HG02981 (cell line): ENCODE data around the gene PPP2R1B.

Experiments
- ATAC-seq: cut with Tn5 transposase; IDR thresholded peaks from one replicate; pipeline ENCODE4 v1.9.1; 2021; ENCODE audit warnings: mild to moderate bottlenecking, moderate library complexity; ENCODE audit not compliant: unreplicated experiment

The PPP2R1B gene

DNA sequence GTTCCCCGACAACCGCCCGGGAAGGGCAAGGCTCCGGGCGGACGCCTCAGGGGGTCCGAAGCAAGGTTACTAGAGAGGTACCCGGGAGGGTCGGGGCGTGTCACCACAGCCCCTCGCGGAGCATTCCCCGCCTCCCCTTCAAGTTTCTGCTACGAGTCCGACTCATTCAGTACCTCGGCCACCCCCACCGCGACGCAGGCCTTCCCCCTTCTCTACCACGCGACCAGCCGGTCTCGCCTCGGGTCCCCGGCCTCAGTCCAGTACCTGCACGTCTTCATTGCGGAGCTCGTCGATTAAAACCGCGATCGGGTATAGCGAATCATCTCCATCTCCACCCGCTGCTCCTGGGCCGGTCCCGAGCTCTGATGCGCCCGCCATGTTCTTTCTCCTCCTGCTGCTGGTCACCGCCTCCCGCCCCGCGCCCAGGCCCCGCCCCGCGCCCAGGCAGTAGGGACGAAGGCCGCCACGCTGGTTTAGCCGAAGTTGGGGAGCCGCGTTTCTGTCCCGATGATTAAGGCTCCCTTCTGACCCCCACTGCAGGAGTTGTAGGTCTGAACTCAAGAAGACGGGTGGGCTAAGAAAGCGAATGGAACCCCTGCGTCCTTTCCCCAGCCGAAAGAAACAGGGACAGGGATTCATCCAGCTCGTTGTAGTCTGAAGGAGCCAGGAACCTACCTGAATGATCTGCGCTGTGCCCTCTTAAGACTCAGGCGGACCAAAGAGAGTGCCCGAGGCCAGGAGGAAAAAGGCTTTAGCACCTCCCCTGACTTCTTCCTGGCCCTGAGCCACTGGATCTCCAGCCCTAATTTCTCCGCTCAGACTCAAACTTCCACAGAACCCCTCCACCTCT, at the start of gene PPP2R1B:
PPP2R1B (minus strand) TSS at position 406 of the 850 bp plus-strand sequence; CDS start at position 378, 28 bp downstream.
- peak; percentile 86 for ATAC-seq

GRCh38 chr11:111815489-111815888, 49.3 kb upstream of the PPP2R1B start:
- ATAC-seq = no peak

DNA sequence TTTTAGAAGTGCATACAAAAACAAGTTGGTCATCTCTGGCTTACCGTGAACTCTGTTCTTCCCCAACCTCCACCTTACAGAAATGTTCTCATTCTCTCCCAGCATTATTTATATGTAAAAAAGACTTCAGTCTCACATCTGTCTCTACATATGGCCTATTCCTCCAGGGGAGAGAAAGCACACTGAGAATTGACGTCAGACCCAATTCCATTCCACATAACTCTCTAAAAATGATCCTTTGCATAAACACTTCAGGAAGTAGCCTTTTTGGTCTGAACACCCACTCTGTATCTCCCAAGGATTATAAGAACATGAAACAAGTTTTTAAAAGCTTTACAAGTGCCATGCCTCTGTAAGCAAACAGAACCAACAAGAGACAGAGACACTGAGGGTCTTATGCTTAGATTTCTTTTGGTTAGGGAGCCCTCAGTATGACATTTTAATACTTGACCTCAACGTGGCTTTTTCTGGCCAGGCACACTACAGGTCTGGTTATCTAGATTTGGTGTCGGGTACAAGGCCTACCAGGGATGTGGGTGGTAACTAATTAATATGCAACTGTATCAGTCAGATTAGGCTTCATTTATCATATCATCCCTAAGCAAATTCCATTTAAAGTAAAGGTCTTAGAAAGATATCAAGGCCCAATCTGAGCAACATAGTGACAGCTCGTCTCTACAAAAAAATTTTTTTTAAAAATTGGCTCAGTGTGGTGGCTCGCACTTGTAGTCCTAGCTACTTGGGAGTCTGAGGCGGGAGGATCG, 48.5 kb upstream of the PPP2R1B start:
- ATAC-seq = no peak

DNA sequence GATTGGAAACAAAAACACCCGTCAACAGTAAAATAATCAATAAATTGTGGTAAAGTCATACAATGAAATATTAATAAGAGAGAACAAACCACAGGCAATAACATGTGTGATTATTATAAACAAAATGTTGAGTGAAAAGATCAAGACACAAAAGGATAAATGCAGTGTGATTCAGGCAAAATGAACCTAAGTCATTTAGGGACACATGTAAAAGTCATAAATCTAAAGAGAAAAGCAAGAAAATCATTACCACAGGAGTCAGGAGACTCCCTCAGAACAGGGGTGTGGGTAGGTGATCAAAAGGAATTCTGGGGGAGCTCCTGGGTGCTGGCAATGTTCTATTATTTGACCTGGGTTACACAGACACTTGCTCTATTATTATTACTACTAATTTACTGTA, 47.9 kb upstream of the PPP2R1B start:
- ATAC-seq = no peak

GRCh38 chr11:111812211-111812610, 46.0 kb upstream of the PPP2R1B start:
- ATAC-seq = no peak

DNA sequence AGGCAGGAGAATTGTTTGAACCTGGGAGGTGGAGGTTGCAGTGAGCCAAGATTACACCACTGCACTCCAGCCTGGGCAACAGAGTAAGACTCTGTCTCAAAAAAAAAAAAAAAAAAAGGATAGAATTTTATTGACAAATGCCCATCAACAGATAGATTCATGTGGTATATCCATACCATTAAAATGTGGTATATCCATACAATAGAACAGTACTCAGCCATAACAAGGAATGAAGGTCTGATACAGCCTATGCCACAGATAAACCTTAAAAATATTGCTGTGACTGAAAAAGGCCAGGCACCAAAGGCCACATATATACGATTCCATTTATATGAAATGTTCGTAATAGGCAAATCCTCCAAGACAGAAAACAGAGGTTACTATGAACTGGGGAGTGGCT, 45.3 kb upstream of the PPP2R1B start:
- ATAC-seq = no peak

- no peak for ATAC-seq
Measured at GRCh38 chr11:111808834-111809233, 42.6 kb upstream of the PPP2R1B start.

GRCh38 chr11:111808063-111808588, 41.9 kb upstream of the PPP2R1B start:
- no peak for ATAC-seq

DNA sequence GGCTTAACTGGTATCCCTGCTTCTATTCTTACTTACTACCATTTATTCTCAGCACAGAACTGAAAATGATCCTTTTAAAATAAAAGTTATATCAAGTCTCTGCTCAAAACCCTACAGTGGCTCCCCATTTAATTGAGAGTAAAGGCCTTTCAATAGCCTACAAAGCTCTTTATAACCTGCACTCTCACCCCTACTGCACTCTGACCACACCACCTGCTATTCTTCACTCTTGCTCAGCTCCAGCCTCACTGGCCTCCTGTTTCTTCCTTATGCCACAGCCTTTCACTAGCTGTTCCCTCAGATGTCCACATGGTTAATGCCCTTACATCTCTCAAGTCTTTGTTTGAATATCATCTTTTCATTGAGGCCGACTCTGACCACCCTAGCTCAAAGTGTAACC, 40.9 kb upstream of the PPP2R1B start:
- ATAC-seq = no peak

- no peak for ATAC-seq
Measured at GRCh38 chr11:111801135-111801534, 34.9 kb upstream of the PPP2R1B start.

- ATAC-seq = no peak
Measured at GRCh38 chr11:111798279-111798678, 32.1 kb upstream of the PPP2R1B start.

- ATAC-seq = peak; percentile 78
Measured at GRCh38 chr11:111797145-111797581, 31.0 kb upstream of the PPP2R1B start.

DNA sequence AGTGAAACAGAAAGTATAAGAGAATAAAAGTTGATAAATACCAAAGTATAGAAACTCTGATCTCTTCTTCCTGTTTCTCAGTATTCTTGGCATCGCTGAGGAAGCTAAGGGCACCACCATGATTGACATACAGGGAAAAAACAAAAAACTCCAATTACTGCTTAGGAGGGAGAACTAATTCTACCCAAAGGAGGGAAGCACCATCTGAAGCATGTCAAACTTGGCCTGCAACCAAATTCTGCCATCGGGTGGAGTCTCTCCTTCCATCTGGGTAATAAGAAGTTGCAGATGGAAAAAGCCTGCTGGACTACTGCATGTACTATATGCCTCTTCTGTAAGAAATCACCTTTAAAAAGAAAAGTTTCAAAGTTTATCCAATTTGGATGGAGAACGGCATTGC, 30.5 kb upstream of the PPP2R1B start:
- no peak for ATAC-seq

- ATAC-seq = no peak
Measured at GRCh38 chr11:111795334-111795985, 29.3 kb upstream of the PPP2R1B start.

- no peak for ATAC-seq
Measured at GRCh38 chr11:111793863-111794262, 27.7 kb upstream of the PPP2R1B start.

DNA sequence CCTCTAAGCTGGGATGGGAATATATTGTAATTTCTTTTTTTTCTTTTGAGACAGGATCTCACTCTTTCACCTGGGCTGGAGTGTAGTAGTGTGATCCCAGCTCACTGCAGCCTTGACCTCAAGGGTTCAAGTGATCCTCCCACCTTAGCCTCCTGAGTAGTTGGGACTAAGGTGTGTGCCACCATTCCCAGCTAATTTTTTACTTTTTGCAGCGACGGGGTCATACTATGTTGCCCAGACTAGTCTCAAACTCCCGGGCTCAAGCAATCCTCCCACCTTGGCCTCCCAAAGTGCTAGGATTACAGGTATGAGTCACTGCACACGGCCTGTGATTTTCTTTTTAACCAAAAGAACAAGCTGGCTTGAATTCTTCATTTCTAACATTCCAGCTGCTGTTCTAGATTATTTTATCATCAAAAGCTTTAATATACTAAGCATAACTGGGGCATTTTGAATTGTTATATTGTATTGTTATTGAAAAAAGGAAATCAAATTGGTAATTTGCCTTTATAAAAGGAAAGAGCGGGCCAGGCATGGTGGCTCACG, 26.8 kb upstream of the PPP2R1B start:
- no peak for ATAC-seq

DNA sequence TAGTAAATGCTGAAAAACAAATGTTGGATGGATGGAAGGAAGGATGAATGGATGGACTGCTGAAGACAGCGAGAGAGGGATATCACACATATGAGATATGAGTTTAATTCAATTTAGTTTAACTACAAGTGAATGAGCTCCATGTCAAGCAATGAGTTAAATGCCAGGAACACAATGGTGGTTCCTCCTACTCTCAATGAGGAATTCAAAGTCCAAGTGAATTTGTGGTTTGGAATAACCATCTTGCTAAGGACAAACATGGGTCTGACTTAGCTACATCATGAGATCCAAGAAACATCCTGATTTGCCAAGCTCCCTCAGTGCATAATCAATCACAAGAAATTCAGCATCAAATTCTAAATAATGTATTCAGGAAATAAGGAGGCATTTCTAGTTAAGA, 26.1 kb upstream of the PPP2R1B start:
- no peak for ATAC-seq

GRCh38 chr11:111788464-111788863, 22.3 kb upstream of the PPP2R1B start:
- ATAC-seq = no peak

DNA sequence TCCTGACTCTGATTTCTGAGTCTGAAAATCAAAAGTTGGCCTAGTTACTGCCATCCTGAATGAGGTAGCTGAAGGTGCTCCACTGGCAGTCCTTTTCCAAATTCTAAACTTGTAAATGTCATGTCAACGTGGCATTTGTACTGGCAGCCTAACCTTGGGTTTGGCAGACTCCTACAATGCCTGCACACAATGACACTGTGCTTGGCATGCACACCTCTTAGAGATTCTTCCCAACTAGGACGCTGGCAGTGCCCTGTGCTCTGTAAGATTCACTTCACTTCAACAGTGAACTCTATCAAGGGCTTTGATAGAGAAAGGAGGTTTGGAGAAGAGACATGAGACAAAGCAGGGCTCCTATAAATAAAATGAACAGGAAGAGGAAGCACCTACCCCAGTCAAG, 21.9 kb upstream of the PPP2R1B start:
- no peak for ATAC-seq

DNA sequence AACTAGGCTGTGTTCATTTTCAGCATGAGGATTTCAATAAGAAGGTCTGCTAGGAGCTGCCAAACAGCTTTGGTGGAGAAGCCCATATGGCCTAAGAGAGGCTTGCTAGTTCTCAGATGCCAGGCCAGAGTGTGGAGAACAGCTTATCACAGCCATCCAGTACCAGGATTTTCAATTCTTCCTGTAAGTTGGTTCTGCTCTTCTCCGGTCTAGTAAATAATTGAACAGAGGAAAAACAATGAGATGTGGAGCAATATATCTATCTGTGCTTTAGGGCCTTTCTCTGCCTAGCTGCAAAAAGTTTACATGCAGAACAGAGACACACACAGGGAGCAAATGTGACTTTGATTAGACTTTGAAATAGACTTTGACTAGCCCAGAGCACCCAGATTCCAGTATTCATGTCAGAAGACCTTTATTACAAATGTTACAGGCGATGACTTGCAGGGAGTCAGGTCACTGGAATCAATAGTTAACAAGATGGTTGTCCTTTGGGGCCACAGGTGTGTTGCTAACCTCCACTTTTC, 19.8 kb upstream of the PPP2R1B start:
- no peak for ATAC-seq

GRCh38 chr11:111785076-111785475, 18.9 kb upstream of the PPP2R1B start:
- no peak for ATAC-seq
